Smooth muscle cell of the umbilical artery (primary cell): Measurements from ENCODE around the gene ZNF674. TPM values are rescaled to one million over a fixed set of nuclear protein-coding genes. Genes with fewer than 3 reads are reported as not detected.

Experiments used
- total RNA-seq: library from RNA; depleted of rRNA; stranded (reverse); fragments of >200 nt; gene quantifications from 2 replicates; pipeline ENCODE4 v1.2.3, GENCODE V29; 2014

The ZNF674 gene
- 8.3 and 8.4 TPM in 2 replicates for total RNA-seq

GRCh38 chrX:46545111-46546005, at the start of gene ZNF674:
Gene ZNF674 (minus strand): TSS chrX:46545421. CDS start chrX:46542087, 3,334 bp downstream.

DNA sequence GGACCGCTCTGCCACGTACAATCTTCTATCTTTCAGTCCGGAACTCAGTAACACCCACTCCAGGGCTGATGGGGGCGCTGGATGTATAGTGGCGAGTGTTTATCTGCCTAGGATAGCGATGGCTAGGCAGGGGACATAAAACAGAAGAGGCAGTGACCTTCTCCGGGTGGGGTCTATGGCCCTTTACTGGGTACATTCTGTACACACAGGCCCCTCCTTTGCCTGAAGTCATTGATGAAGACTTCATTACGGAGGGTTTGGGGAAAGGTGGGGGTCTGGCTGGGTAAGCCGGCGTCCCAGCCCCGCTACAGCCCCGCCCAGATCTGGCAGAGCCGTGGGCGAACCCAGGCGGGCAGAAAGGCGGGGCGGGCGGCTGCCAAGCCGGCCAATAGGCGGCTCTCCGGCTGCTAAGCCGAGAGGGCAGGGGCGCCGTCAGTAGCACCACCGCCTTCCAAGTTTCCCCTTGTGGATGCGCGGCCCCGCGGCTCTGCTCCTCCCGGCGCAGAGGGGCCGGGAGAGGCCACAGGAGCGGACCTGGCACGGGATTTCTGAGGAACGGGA, 28.2 kb upstream of the ZNF674 start, which contains the start of gene CHST7:
Gene CHST7, plus strand, starts transcription at position 435 of the 561 bp plus-strand sequence. CDS start 167 bp downstream, outside the sequence.

Other genes starting within 250 kb of the ZNF674 start
- 9.2 and 26.0 TPM in 2 replicates for gene CHST7, start 28.3 kb upstream of the ZNF674 start, total RNA-seq
- 69.8 and 158 TPM in 2 replicates for gene SLC9A7, start 213.7 kb upstream of the ZNF674 start, total RNA-seq